Brain microvascular endothelial cell (primary cell): ENCODE data around the gene RXRA.

Experiments used
- DNase-seq: peaks from one replicate; pipeline ENCODE4 v3.0.0-alpha.2; 2020
- H3K27ac ChIP-seq: fragments of 250-450 bp; sonication (Bioruptor Pico); 2 replicates; pipeline ENCODE4 v1.5.1; 2020; ENCODE audit warnings: mild to moderate bottlenecking, moderate library complexity
- H3K27me3 ChIP-seq: fragments of 250-450 bp; sonication (Bioruptor Pico); replicated peaks from 2 replicates; pipeline ENCODE4 v1.5.1; 2020; ENCODE audit warnings: mild to moderate bottlenecking
- H3K36me3 ChIP-seq: fragments of 250-450 bp; sonication (Bioruptor Pico); replicated peaks from 2 replicates; pipeline ENCODE4 v1.5.1; 2020; ENCODE audit warnings: mild to moderate bottlenecking
- H3K4me3 ChIP-seq: 2 replicates; pipeline ENCODE4 v1.5.1; 2011; ENCODE audit warnings: low read depth, mild to moderate bottlenecking, control low read depth, low read length, moderate library complexity
- CTCF ChIP-seq: IDR thresholded peaks from 2 replicates; pipeline ENCODE4 v1.5.1; 2011; ENCODE audit warnings: low read depth, mild to moderate bottlenecking, moderate library complexity, low read length, control low read depth, inconsistent platforms; ENCODE audit errors: missing control alignments
- in situ Hi-C: cut with HindIII; loops from 2 replicates; pipeline ENCODE4 v1.10.0; 2017; ENCODE audit warnings: low sequenced_read_pairs, low pct_ligation_motif_present

Gene RXRA

DNA sequence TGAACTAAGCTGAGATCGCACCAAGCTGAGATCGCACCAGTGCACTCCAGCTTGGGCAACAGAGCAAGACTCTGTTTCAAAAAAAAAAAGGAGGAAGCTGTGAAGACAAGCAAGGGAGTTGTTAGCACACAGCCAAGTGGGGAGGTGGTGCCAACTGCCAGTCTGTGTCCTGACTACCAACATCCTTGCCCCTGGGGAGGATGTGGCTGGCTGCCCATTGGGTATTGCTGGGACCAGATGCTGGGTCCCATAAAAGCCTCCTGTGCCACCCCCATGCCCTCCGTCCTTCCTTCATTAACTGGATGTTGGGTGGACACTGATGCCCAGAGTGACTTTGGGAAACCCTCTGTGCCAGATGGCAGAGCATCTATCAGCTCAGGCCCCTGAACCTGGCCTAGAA, 158.2 kb downstream of the RXRA start:
- Histone ChIP-seq H3K27ac (no peak overlapping the region), H3K27me3 (no peaks in the 10 kb centered on the region), H3K4me3 (no peak overlapping the region), H3K36me3 (no peaks in the 10 kb centered on the region)
- in situ Hi-C loops, result loop anchor here (25.0 kb wide), 1 partner anchor 153 kb away; the partner anchor contains the start of gene COL5A1
- TF ChIP-seq CTCF, result no peak
- DNase-seq, result no peak

DNA sequence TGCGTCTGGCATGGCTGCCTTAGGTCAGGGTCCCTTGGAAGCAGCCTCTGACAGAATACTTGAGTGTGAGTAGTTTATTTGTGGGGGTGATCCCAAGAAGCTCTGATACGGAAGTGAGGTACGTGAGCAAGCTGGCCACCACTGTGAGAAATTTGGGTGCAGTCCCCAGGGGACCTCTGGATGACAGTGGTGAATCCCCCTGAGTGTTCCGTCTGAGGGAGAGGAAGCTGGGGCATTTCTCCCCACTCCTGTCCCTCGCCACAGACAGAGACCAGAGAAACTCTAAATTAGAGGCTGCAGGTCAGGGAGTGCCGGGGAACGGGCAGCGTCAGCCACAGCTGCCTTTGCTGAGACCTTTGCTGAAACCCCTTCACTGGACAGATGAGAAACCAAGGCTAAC, 159.4 kb downstream of the RXRA start:
- in situ Hi-C loops, result loop anchor here (25.0 kb wide), 1 partner anchor 152 kb away; the partner anchor contains the start of gene COL5A1
- no peaks in the 10 kb centered on the region for H3K36me3 ChIP-seq
- no peak overlapping the region for H3K4me3 ChIP-seq
- TF ChIP-seq CTCF, result no peak
- no peak overlapping the region for H3K27ac ChIP-seq
- no peaks in the 10 kb centered on the region for H3K27me3 ChIP-seq
- no peak for DNase-seq

GRCh38 chr9:134486143-134486591, 159.9 kb downstream of the RXRA start:
- TF ChIP-seq CTCF, result no peak
- in situ Hi-C loops, result loop anchor here (25.0 kb wide), 1 partner anchor 151 kb away; the partner anchor contains the start of gene COL5A1

DNA sequence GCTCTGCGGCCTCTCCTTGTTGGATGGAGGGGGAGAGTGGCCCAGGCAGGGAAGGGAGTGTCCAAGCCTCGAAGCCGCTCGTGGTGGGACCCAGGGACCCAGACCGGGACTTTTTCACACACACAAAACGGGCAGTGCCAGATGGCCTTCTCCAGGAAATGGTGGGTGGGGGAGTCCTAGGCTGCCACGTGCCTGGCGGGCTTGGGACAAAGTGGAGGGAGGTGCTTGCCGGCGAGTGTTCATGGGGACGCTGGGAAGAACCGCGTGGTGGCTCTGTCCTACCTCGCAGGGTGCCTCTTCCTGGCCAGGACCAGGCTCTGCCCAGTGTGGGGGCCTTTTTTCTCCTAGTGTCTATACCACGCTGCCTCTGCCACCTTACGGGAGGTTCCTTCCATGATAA, 160.3 kb downstream of the RXRA start:
- in situ Hi-C loops, result loop anchor here (25.0 kb wide), 1 partner anchor 151 kb away; the partner anchor contains the start of gene COL5A1
- TF ChIP-seq CTCF, result no peak
- Histone ChIP-seq H3K4me3 (no peak overlapping the region), H3K27ac (no peak overlapping the region), H3K27me3 (no peaks in the 10 kb centered on the region), H3K36me3 (no peaks in the 10 kb centered on the region)
- DNase-seq, result no peak

More at GRCh38 chr9:134486143-134486591, 159.9 kb downstream of the RXRA start:
- H3K27ac ChIP-seq, result no peak overlapping the region
- no peaks in the 10 kb centered on the region for H3K36me3 ChIP-seq
- H3K4me3 ChIP-seq, result no peak overlapping the region
- no peak for DNase-seq
- no peaks in the 10 kb centered on the region for H3K27me3 ChIP-seq
